Measurements from ENCODE around the gene PRR35. TPM values are rescaled to one million over a fixed set of nuclear protein-coding genes. Genes with fewer than 3 reads are reported as not detected.

The PRR35 gene
- total RNA-seq, 1 donor from 2014 or later: not detected

DNA sequence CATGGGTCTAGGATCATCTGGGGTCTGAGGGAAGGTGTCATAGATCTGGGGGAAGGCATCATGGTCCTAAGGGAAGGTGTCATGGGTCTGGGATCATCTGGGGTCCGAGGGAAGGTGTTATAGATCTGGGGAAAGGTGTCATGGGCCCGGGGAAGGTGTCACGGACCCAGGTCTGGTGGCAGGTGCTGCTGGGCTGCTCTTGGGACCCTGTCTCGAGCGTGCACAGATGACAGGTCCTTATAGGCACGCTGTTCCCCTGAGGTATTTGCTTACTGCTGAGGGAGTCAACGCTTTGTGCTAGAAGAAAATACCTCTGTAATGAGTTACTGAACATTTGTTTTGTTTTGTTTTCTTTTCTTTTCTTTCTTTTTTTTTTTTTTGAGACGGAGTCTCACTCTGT is 31.0 kb downstream of the PRR35 start:
- DNase-seq (ENCODE audit: low read depth): no peak
- TF ChIP-seq, protein P1, sequence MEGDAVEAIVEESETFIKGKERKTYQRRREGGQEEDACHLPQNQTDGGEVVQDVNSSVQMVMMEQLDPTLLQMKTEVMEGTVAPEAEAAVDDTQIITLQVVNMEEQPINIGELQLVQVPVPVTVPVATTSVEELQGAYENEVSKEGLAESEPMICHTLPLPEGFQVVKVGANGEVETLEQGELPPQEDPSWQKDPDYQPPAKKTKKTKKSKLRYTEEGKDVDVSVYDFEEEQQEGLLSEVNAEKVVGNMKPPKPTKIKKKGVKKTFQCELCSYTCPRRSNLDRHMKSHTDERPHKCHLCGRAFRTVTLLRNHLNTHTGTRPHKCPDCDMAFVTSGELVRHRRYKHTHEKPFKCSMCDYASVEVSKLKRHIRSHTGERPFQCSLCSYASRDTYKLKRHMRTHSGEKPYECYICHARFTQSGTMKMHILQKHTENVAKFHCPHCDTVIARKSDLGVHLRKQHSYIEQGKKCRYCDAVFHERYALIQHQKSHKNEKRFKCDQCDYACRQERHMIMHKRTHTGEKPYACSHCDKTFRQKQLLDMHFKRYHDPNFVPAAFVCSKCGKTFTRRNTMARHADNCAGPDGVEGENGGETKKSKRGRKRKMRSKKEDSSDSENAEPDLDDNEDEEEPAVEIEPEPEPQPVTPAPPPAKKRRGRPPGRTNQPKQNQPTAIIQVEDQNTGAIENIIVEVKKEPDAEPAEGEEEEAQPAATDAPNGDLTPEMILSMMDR (IDR thresholded peaks at IDR 0.05; ENCODE audit: insufficient read depth, low read length, poor library complexity, severe bottlenecking): no peak

DNA sequence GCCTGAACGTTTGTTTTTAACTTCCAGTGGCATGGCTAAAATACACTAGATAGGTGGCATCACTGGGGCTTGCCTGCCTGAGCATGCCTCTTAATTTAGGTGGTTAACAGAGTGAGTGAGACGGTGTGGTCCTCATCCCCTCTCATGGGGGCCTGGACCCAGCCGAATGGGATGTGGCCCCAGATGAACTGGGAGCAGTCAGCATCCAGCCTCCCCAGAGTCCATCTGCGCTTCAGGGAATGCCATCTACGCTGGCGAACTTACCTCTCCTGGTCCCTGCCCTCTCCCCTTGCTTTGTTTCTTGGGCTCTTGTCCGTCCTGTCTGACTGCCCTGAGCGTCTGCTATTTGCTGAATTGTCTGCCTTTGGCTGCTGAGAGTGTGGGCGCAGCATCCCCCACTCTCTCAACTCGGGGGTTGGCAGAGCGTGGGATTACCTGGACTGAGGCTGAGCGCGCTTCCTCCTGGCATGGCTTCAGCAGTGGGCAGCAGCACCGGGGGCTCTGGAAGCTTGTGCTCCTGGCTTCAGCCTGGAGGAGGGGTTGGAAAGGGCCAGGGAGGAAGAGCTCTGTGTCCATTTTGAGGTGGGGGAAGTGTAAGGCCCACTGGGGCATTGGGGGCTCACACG is 31.8 kb downstream of the PRR35 start:
- TF ChIP-seq, protein P1 (IDR thresholded peaks at IDR 0.05; ENCODE audit: insufficient read depth, low read length, poor library complexity, severe bottlenecking): no peak
- Histone ChIP-seq H3K27me3 (ENCODE audit: control insufficient read depth, insufficient read depth, low read length) (no peaks in the 10 kb centered on the region), H3K36me3 (ENCODE audit: control insufficient read depth, insufficient read depth, low read length) (no peaks in the 10 kb centered on the region), H3K4me3 (ENCODE audit: low read depth, low read length) (no peak overlapping the region)
- DNase-seq (ENCODE audit: low read depth): no peak

More for the DNA sequence above, 31.0 kb downstream of the PRR35 start:
- Histone ChIP-seq H3K36me3 (ENCODE audit: control insufficient read depth, insufficient read depth, low read length) (no peaks in the 10 kb centered on the region), H3K4me3 (ENCODE audit: low read depth, low read length) (no peak overlapping the region), H3K27me3 (ENCODE audit: control insufficient read depth, insufficient read depth, low read length) (no peaks in the 10 kb centered on the region)

DNA sequence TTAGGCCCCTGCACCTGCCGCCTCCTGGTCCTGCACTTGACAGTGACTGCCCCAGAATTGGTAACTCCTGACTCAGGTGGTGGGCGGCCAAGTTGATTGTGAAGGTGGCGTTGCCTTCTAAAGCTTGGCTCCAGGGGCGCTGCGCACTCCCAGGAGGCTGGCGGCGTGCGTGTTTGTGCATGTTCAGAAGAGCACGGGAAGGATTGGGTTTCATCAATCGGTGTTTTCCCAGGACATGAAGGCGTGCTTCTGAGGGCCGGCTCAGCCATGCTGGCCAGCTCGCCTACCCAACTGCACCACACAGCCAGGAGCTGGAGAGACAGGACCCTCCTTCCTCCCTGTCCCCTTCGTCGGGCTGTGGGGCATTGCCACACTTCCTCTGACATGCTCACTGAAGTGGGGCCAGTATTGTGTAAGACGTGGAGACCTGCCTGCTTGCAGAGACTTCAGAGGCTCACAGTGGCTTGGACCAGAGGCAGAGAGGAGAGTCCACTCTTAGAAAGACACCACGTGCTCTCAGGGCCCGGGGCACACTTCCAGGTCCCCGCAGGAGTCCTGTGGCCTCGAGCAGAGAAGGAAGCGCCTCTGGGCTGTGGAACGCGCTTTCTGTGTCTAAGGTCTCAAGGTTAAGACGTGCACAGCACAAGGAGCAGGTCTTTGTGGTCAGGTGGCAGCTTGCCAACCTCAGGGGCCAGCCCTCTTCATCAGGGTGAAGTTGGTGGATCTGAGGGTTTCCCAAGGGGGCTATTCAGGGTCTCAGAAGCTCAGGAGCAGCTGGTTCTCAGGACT is 32.5 kb downstream of the PRR35 start:
- no peaks in the 10 kb centered on the region for H3K27me3 ChIP-seq (ENCODE audit: control insufficient read depth, insufficient read depth, low read length)
- no peak for DNase-seq (ENCODE audit: low read depth)
- TF ChIP-seq, protein P1 (IDR thresholded peaks at IDR 0.05; ENCODE audit: insufficient read depth, low read length, poor library complexity, severe bottlenecking): peak; percentile 45
- H3K36me3 ChIP-seq (ENCODE audit: control insufficient read depth, insufficient read depth, low read length): no peaks in the 10 kb centered on the region
- no peak overlapping the region for H3K4me3 ChIP-seq (ENCODE audit: low read depth, low read length)

DNA sequence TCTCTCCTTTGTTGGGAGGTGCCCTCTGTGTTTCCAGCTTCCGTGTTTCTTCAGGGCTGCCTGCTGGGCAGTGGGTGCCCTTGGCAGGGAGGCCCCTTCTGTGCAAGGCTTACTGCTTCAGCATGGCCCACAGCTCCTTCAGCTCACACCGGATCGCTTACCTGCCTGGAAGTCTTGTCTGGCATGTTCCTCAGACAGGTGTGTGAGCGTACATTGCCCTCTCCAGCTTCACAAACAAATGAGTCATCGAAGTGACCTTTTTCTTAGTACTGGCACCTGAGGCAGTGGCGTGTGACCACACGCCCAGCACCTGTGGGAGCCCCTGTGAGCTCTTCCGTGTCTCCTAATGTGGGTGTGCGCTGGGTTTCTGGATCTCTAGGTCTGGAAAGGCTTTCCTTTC is 33.2 kb downstream of the PRR35 start:
- Histone ChIP-seq H3K27me3 (ENCODE audit: control insufficient read depth, insufficient read depth, low read length) (no peaks in the 10 kb centered on the region), H3K4me3 (ENCODE audit: low read depth, low read length) (no peak overlapping the region)
- no peak for DNase-seq (ENCODE audit: low read depth)

DNA sequence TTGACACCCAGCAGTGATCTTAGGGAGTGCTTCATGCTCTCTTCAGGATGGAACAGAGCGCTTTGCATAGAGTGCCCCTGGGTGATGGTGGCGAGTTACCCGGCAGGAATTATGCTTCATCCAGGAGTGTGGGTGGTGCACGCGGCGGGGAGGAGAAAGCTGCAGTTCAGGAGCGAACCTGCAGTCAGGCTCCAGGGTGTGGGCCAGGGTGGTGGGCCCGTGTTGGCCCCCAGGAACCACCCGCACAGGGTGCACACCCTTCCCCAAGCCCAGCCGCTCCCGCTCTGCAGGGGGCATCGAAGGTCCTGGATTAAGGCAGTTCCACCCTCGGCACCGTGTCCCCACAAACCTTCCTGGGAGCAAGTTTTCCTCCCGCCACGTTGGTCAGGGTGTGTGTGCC is 33.6 kb downstream of the PRR35 start:
- DNase-seq (ENCODE audit: low read depth): no peak
- H3K36me3 ChIP-seq (ENCODE audit: control insufficient read depth, insufficient read depth, low read length): no peaks in the 10 kb centered on the region
- no peaks in the 10 kb centered on the region for H3K27me3 ChIP-seq (ENCODE audit: control insufficient read depth, insufficient read depth, low read length)
- TF ChIP-seq, protein P1 (IDR thresholded peaks at IDR 0.05; ENCODE audit: insufficient read depth, low read length, poor library complexity, severe bottlenecking): no peak
- H3K4me3 ChIP-seq (ENCODE audit: low read depth, low read length): no peak overlapping the region

More for the DNA sequence above, 33.2 kb downstream of the PRR35 start:
- no peaks in the 10 kb centered on the region for H3K36me3 ChIP-seq (ENCODE audit: control insufficient read depth, insufficient read depth, low read length)
- TF ChIP-seq, protein P1 (IDR thresholded peaks at IDR 0.05; ENCODE audit: insufficient read depth, low read length, poor library complexity, severe bottlenecking): no peak

Data from kidney epithelial cell (primary cell).